Caco-2 (cell line): ENCODE results near the gene WDR48. TPM values are rescaled to one million over a fixed set of nuclear protein-coding genes. Genes with fewer than 3 reads are reported as not detected.

Experiments
- BruUV-seq: library from RNA; stranded (reverse); fragments of 400-500 nt; replicated peaks from 2 replicates; lab custom pipeline; 2021; lab: Mats Ljungman, UMichigan
- CTCF ChIA-PET: fragments of 300-600 bp; sonication (Branson Sonifier 250); formaldehyde crosslinking; loops from one replicate; lab custom pipeline; 2022; ENCODE audit warnings: antibody characterized with exemption; lab: Charles Lee
- POLR2A ChIA-PET: fragments of 300-600 bp; sonication (Branson Sonifier 250); formaldehyde crosslinking; loops from one replicate; lab custom pipeline; 2022; ENCODE audit warnings: antibody characterized with exemption; lab: Charles Lee
- DNase-seq, 2 experiments: peaks; one replicate each; pipeline versions ENCODE4 v3.0.0 to v3.0.0-alpha.2; 2020 to 2022
- H3K27me3 ChIP-seq: replicated peaks from 2 replicates; pipeline ENCODE4 v1.6.0; 2011; ENCODE audit warnings: low read length; ENCODE audit not compliant: control insufficient read depth, insufficient read depth
- H3K36me3 ChIP-seq: 2 replicates; pipeline ENCODE4 v1.5.1; 2011; ENCODE audit warnings: low read length; ENCODE audit not compliant: control insufficient read depth, insufficient read depth
- H3K4me1 ChIP-seq: fragments of 250-450 bp; sonication (Bioruptor Pico); 2 replicates; pipeline ENCODE4 v1.5.1; 2020; ENCODE audit warnings: mild to moderate bottlenecking
- H3K4me3 ChIP-seq: 2 replicates; pipeline ENCODE4 v1.5.1; 2011; ENCODE audit warnings: low read depth, mild to moderate bottlenecking, control low read depth, low read length
- H3K9me3 ChIP-seq: fragments of 250-450 bp; sonication (Bioruptor Pico); 2 replicates; pipeline ENCODE4 v1.5.1; 2020; ENCODE audit warnings: mild to moderate bottlenecking, moderate library complexity
- H3K27ac Mint-ChIP-seq: one replicate; pipeline ENCODE4 v1.8.0; 2022; ENCODE audit warnings: mixed read lengths; ENCODE audit not compliant: unreplicated experiment
- H3K27me3 Mint-ChIP-seq: one replicate; pipeline ENCODE4 v1.8.0; 2022; ENCODE audit warnings: mixed read lengths; ENCODE audit not compliant: insufficient read depth, unreplicated experiment
- H3K36me3 Mint-ChIP-seq: one replicate; pipeline ENCODE4 v1.8.0; 2022; ENCODE audit warnings: mild to moderate bottlenecking, mixed read lengths; ENCODE audit not compliant: insufficient read depth, unreplicated experiment
- H3K4me1 Mint-ChIP-seq: one replicate; pipeline ENCODE4 v1.8.0; 2022; ENCODE audit warnings: low read depth, mixed read lengths; ENCODE audit not compliant: unreplicated experiment
- H3K4me3 Mint-ChIP-seq: one replicate; pipeline ENCODE4 v1.8.0; 2022; ENCODE audit warnings: mild to moderate bottlenecking, moderate library complexity, mixed read lengths; ENCODE audit not compliant: unreplicated experiment
- H3K9me3 Mint-ChIP-seq: one replicate; pipeline ENCODE4 v1.8.0; 2022; ENCODE audit warnings: mixed read lengths; ENCODE audit not compliant: unreplicated experiment
- intact Hi-C: fragments of 100-400 bp; cut with micrococcal nuclease; formaldehyde crosslinking; loops from one replicate; pipeline ENCODE4 v1.10.0; 2022; ENCODE audit not compliant: unreplicated experiment
- total RNA-seq: library from RNA; stranded (reverse); gene quantifications from 2 replicates; pipeline ENCODE4 v1.2.3, GENCODE V29; 2022
- TF ChIP-seq, protein P1 (sequence below), 2 experiments: fragments of 200-600 bp in 1 of 2; IDR thresholded peaks; 1 replicate in 1 of 2; 2 replicates in 1 of 2; pipeline versions ENCODE4 v1.5.1 to v1.8.0; 2011 to 2022; ENCODE audit warnings: antibody characterized with exemption in 1 of 2, control low read depth in 1 of 2, inconsistent platforms in 1 of 2, low read depth in 1 of 2, low read length in 1 of 2, mild to moderate bottlenecking in 1 of 2, moderate library complexity in 1 of 2; ENCODE audit not compliant: insufficient read depth in 1 of 2, severe bottlenecking in 1 of 2, unreplicated experiment in 1 of 2

The WDR48 gene
- total RNA-seq, 1 experiment from 2014 or later = 27.6 TPM

DNA sequence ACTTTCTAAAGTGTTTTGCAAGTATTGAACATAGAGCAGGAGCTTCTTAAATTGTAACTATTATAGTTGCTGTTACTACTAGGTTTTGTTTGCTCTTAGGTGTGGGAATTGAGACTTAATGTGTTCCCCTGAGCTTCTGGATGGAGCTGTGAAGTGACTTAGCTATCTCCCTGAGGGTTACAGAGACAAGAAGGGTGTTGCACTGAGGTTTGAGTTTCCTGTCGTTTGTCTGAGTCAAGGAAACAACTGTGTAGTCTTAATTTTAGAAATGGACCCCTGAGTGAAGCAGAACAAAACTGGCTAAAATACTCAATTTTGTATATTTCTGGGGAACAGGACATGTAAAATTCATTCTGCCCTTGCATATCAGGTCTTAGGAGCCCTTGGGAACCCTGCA, 76.1 kb downstream of the WDR48 start:
- no peak for DNase-seq
- Mint-ChIP-seq H3K27ac (no peak overlapping the region), H3K9me3 (no peaks in the 10 kb centered on the region), H3K4me1 (peaks cover 27% of the 10 kb centered on the region), H3K36me3 (no peaks in the 10 kb centered on the region), H3K27me3 (no peaks in the 10 kb centered on the region), H3K4me3 (no peak overlapping the region)
- ChIA-PET POLR2A (no interaction called here), CTCF (interaction anchor here (1.0 to 5.0 kb wide), 4 partner anchors 59 to 160 kb away, joined by 3 to 68 read pairs (median 4); partner anchors contain the start of gene CX3CR1)
- no peaks in the 10 kb centered on the region for H3K9me3 ChIP-seq
- H3K27me3 ChIP-seq = no peaks in the 10 kb centered on the region
- no peak overlapping the region for H3K4me3 ChIP-seq
- intact Hi-C loops = loop anchor here (2.0 to 10.0 kb wide), 2 partner anchors 53 to 257 kb away; partner anchors contain the start of gene SLC25A38
- no TSS peak for BruUV-seq
- no peaks in the 10 kb centered on the region for H3K36me3 ChIP-seq
- peaks cover 23% of the 10 kb centered on the region for H3K4me1 ChIP-seq
- TF ChIP-seq, protein P1, sequence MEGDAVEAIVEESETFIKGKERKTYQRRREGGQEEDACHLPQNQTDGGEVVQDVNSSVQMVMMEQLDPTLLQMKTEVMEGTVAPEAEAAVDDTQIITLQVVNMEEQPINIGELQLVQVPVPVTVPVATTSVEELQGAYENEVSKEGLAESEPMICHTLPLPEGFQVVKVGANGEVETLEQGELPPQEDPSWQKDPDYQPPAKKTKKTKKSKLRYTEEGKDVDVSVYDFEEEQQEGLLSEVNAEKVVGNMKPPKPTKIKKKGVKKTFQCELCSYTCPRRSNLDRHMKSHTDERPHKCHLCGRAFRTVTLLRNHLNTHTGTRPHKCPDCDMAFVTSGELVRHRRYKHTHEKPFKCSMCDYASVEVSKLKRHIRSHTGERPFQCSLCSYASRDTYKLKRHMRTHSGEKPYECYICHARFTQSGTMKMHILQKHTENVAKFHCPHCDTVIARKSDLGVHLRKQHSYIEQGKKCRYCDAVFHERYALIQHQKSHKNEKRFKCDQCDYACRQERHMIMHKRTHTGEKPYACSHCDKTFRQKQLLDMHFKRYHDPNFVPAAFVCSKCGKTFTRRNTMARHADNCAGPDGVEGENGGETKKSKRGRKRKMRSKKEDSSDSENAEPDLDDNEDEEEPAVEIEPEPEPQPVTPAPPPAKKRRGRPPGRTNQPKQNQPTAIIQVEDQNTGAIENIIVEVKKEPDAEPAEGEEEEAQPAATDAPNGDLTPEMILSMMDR (IDR thresholded peaks at IDR 0.05; ENCODE audit: insufficient read depth in 1 of 2, low read depth in 1 of 2, low read length in 1 of 2, severe bottlenecking in 1 of 2, unreplicated experiment in 1 of 2) = no peak

DNA sequence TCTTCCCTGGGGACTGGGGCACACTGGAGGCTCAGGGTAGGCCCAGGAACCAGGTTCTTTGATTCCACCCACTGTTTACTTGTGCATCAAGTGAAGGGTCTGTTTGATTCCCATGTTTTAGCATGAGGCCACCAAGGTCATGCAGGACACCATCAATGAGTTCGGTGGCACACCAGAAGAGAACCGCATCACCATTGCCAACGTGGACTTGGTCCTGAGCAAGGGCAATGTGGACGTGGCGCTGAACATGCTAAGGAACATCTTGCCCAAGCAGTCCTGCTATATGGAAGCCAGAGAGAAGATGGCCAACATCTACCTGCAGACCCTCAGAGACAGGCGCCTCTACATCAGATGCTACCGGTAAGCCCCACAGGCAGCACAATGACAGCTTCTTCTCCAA, 77.1 kb downstream of the WDR48 start:
- H3K4me3 Mint-ChIP-seq = no peak overlapping the region
- POLR2A ChIA-PET = no interaction called here
- CTCF ChIA-PET = interaction anchor here (1.2 to 5.0 kb wide), 2 partner anchors 151 to 159 kb away, joined by 5 to 68 read pairs; partner anchors contain the start of gene CX3CR1

DNA sequence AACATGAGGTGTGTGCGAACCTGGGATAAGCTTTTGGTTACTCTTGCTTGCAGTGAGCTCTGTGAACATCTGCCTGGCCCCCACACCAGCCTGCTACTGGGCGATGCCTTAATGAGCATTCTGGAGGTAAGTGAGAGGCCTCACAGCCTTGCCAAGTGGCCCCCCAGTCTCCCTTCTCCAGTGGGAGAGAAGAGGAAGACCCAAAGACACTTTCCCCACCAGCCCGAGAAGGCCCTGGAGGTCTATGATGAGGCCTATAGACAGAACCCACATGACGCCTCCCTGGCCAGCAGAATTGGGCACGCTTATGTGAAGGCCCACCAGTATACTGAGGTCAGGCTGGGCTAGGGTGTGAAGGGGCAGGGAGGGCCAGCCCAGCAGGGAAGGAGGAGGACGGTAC, 78.2 kb downstream of the WDR48 start:
- no peaks in the 10 kb centered on the region for H3K9me3 ChIP-seq
- H3K4me3 Mint-ChIP-seq = no peak overlapping the region
- H3K4me1 ChIP-seq = peaks cover 19% of the 10 kb centered on the region
- no peaks in the 10 kb centered on the region for H3K36me3 Mint-ChIP-seq
- TF ChIP-seq, protein P1 (IDR thresholded peaks at IDR 0.05; ENCODE audit: insufficient read depth in 1 of 2, low read depth in 1 of 2, low read length in 1 of 2, severe bottlenecking in 1 of 2, unreplicated experiment in 1 of 2) = no peak
- no TSS peak for BruUV-seq
- intact Hi-C loops = no loop called here
- peaks cover 23% of the 10 kb centered on the region for H3K4me1 Mint-ChIP-seq
- peak in 1 of 2 experiments; percentile 17 for DNase-seq
- no peaks in the 10 kb centered on the region for H3K27me3 ChIP-seq
- no peaks in the 10 kb centered on the region for H3K36me3 ChIP-seq
- ChIA-PET CTCF (no interaction called here), POLR2A (no interaction called here)
- no peaks in the 10 kb centered on the region for H3K9me3 Mint-ChIP-seq
- H3K4me3 ChIP-seq = no peak overlapping the region
- H3K27ac Mint-ChIP-seq = no peak overlapping the region
- no peaks in the 10 kb centered on the region for H3K27me3 Mint-ChIP-seq

More for the DNA sequence above, 77.1 kb downstream of the WDR48 start:
- Mint-ChIP-seq H3K9me3 (no peaks in the 10 kb centered on the region), H3K36me3 (no peaks in the 10 kb centered on the region), H3K27me3 (no peaks in the 10 kb centered on the region), H3K4me1 (peaks cover 27% of the 10 kb centered on the region), H3K27ac (no peak overlapping the region)
- intact Hi-C loops = loop anchor here (10.0 kb wide), 1 partner anchor 256 kb away; the partner anchor contains the start of gene SLC25A38
- peak in 1 of 2 experiments; percentile 7 for DNase-seq
- TF ChIP-seq, protein P1 (IDR thresholded peaks at IDR 0.05; ENCODE audit: insufficient read depth in 1 of 2, low read depth in 1 of 2, low read length in 1 of 2, severe bottlenecking in 1 of 2, unreplicated experiment in 1 of 2) = no peak
- Histone ChIP-seq H3K9me3 (no peaks in the 10 kb centered on the region), H3K4me3 (no peak overlapping the region), H3K27me3 (no peaks in the 10 kb centered on the region), H3K36me3 (no peaks in the 10 kb centered on the region), H3K4me1 (peaks cover 23% of the 10 kb centered on the region)
- BruUV-seq = no TSS peak
